ENCODE measurements around the gene TRIP12.

Gene TRIP12

GRCh38 chr2:229815342-229815741 lies 106.5 kb downstream of the TRIP12 start (continued):
- no peak for TF ChIP-seq ZNF214 (tag by site-specific recombination; IDR thresholded peaks at IDR 0.05; ENCODE audit: borderline replicate concordance)
- no peak for TF ChIP-seq ZBTB7A (tag by site-specific recombination; IDR thresholded peaks at IDR 0.05; ENCODE audit: low read depth)
- TF ChIP-seq ZFHX2 (tag by site-specific recombination; conservative IDR thresholded peaks at IDR 0.05) = no peak
- no peak for TF ChIP-seq MEIS1 (CRISPR knock-in tag; IDR thresholded peaks at IDR 0.05; ENCODE audit: borderline replicate concordance)

GRCh38 chr2:229810786-229811185 lies 111.0 kb downstream of the TRIP12 start:
- no peak for TF ChIP-seq ZNF266 (tag by site-specific recombination; IDR thresholded peaks at IDR 0.05; ENCODE audit: low read depth)
- no peak for TF ChIP-seq ZNF2 (tag by site-specific recombination; IDR thresholded peaks at IDR 0.05)
- TF ChIP-seq ZNF704 (tag by site-specific recombination; IDR thresholded peaks at IDR 0.05) = no peak
- no peak for TF ChIP-seq ZNF670 (tag by site-specific recombination; IDR thresholded peaks at IDR 0.05; ENCODE audit: low read depth)
- TF ChIP-seq ZNF660 (tag by site-specific recombination; IDR thresholded peaks at IDR 0.05) = no peak
- no peak for TF ChIP-seq ZNF600 (tag by site-specific recombination; IDR thresholded peaks at IDR 0.05)
- no peak for TF ChIP-seq ZNF10 (tag by site-specific recombination; IDR thresholded peaks at IDR 0.05)
- TF ChIP-seq ZNF239 (tag by site-specific recombination; IDR thresholded peaks at IDR 0.05) = no peak
- no peak for TF ChIP-seq ZNF626 (tag by site-specific recombination; IDR thresholded peaks at IDR 0.05)
- TF ChIP-seq TCF7L2 (IDR thresholded peaks at IDR 0.05; ENCODE audit: borderline replicate concordance, low read depth, low read length) = no peak
- no peak for TF ChIP-seq ZNF23 (tag by site-specific recombination; IDR thresholded peaks at IDR 0.05; ENCODE audit: borderline replicate concordance)
- no peak for TF ChIP-seq ZNF596 (tag by site-specific recombination; IDR thresholded peaks at IDR 0.05)
- no peak for TF ChIP-seq ZNF132 (tag by site-specific recombination; IDR thresholded peaks at IDR 0.05; ENCODE audit: borderline replicate concordance)
- no peak for TF ChIP-seq ZNF37A (tag by site-specific recombination; IDR thresholded peaks at IDR 0.05)
- TF ChIP-seq ZFP3 (tag by site-specific recombination; IDR thresholded peaks at IDR 0.05; ENCODE audit: low read depth) = no peak
- TF ChIP-seq OVOL3 (tag by site-specific recombination; IDR thresholded peaks at IDR 0.05) = no peak
- TF ChIP-seq, protein P1, sequence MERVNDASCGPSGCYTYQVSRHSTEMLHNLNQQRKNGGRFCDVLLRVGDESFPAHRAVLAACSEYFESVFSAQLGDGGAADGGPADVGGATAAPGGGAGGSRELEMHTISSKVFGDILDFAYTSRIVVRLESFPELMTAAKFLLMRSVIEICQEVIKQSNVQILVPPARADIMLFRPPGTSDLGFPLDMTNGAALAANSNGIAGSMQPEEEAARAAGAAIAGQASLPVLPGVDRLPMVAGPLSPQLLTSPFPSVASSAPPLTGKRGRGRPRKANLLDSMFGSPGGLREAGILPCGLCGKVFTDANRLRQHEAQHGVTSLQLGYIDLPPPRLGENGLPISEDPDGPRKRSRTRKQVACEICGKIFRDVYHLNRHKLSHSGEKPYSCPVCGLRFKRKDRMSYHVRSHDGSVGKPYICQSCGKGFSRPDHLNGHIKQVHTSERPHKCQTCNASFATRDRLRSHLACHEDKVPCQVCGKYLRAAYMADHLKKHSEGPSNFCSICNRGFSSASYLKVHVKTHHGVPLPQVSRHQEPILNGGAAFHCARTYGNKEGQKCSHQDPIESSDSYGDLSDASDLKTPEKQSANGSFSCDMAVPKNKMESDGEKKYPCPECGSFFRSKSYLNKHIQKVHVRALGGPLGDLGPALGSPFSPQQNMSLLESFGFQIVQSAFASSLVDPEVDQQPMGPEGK (tag by site-specific recombination; IDR thresholded peaks at IDR 0.05) = no peak
- TF ChIP-seq ZNF426 (tag by site-specific recombination; IDR thresholded peaks at IDR 0.05) = no peak
- no peak for TF ChIP-seq ZNF214 (tag by site-specific recombination; IDR thresholded peaks at IDR 0.05; ENCODE audit: borderline replicate concordance)
- Histone ChIP-seq H3K27ac (ENCODE audit: extremely low read depth, low read depth, low read length) (no peak overlapping the region), H3K9me3 (ENCODE audit: control insufficient read depth, insufficient read depth, low read depth, low read length) (no peaks in the 10 kb centered on the region), H3K4me3 (ENCODE audit: low read depth, low read length) (no peak overlapping the region), H3K36me3 (ENCODE audit: control insufficient read depth in 2 of 2, insufficient read depth in 1 of 2, low read length in 2 of 2) (peaks cover 30 to 71% of the 10 kb centered on the region in 2 experiments), H3K4me1 (ENCODE audit: control insufficient read depth, insufficient read depth, low read length) (no peaks in the 10 kb centered on the region)
- CTCF ChIA-PET = interaction anchor here (1.4 kb wide), 1 partner anchor 9 kb away, joined by 5 read pairs; no protein-coding TSS in a partner anchor
- POLR2A ChIA-PET = no interaction called here

- Histone ChIP-seq H3K27ac (ENCODE audit: extremely low read depth, low read depth, low read length) (no peak overlapping the region), H3K9me3 (ENCODE audit: control insufficient read depth, insufficient read depth, low read depth, low read length) (no peaks in the 10 kb centered on the region), H3K36me3 (ENCODE audit: control insufficient read depth in 2 of 2, insufficient read depth in 1 of 2, low read length in 2 of 2) (peaks cover 35 to 90% of the 10 kb centered on the region in 2 experiments), H3K4me3 (ENCODE audit: low read depth, low read length) (no peak overlapping the region), H3K4me1 (ENCODE audit: control insufficient read depth, insufficient read depth, low read length) (no peaks in the 10 kb centered on the region)
- CTCF ChIA-PET = no interaction called here
- no peak for TF ChIP-seq ZNF692 (tag by site-specific recombination; IDR thresholded peaks at IDR 0.05)
- TF ChIP-seq FEZF1 (tag by site-specific recombination; IDR thresholded peaks at IDR 0.05) = no peak
- POLR2A ChIA-PET = no interaction called here
Measured at GRCh38 chr2:229805559-229805958, 116.2 kb downstream of the TRIP12 start.
